Astrocyte (in vitro differentiated cells and primary cell): ENCODE measurements around the gene PRRC2C. TPM values are rescaled to one million over a fixed set of nuclear protein-coding genes. Genes with fewer than 3 reads are reported as not detected.

ENCODE experiments used
- DNase-seq: peaks from one replicate; pipeline ENCODE4 v3.0.0-alpha.2; 2010; ENCODE audit warnings: low read depth
- FAIRE-seq: peaks from 2 replicates; lab custom pipeline; 2011; peaks lifted over from hg19 to GRCh38; lab: Jason Lieb, UNC
- H2AFZ ChIP-seq: 2 replicates; pipeline ENCODE4 v1.6.0; 2012; ENCODE audit warnings: low read depth, low read length, inconsistent platforms
- H3K27ac ChIP-seq: 2 replicates; pipeline ENCODE4 v1.5.1; 2011; ENCODE audit warnings: low read depth, low read length, inconsistent platforms
- H3K27me3 ChIP-seq: 2 replicates; pipeline ENCODE4 v1.6.0; 2011; ENCODE audit warnings: low read length, inconsistent platforms; ENCODE audit not compliant: insufficient read depth
- H3K36me3 ChIP-seq: 2 replicates; pipeline ENCODE4 v1.5.1; 2011; ENCODE audit warnings: low read length, inconsistent platforms; ENCODE audit not compliant: insufficient read depth
- H3K4me1 ChIP-seq: 2 replicates; pipeline ENCODE4 v1.5.1; 2011; ENCODE audit warnings: low read length, inconsistent platforms; ENCODE audit not compliant: insufficient read depth
- H3K4me2 ChIP-seq: 2 replicates; pipeline ENCODE4 v1.6.0; 2012; ENCODE audit warnings: low read length, inconsistent platforms
- H3K4me3 ChIP-seq: 2 replicates; pipeline ENCODE4 v1.5.1; 2011; ENCODE audit warnings: low read depth, mild to moderate bottlenecking, low read length, inconsistent platforms; ENCODE audit not compliant: insufficient read depth
- H3K79me2 ChIP-seq: 2 replicates; pipeline ENCODE4 v1.6.0; 2012; ENCODE audit warnings: mild to moderate bottlenecking, low read length, inconsistent platforms; ENCODE audit not compliant: insufficient read depth
- H3K9ac ChIP-seq: 2 replicates; pipeline ENCODE4 v1.6.0; 2012; ENCODE audit warnings: mild to moderate bottlenecking, low read length, inconsistent platforms
- H3K9me3 ChIP-seq: 2 replicates; pipeline ENCODE4 v1.5.1; 2012; ENCODE audit warnings: low read depth, mild to moderate bottlenecking, low read length, inconsistent platforms; ENCODE audit not compliant: insufficient read depth
- H4K20me1 ChIP-seq: 2 replicates; pipeline ENCODE4 v1.6.0; 2012; ENCODE audit warnings: low read length, inconsistent platforms; ENCODE audit not compliant: insufficient read depth
- H3K27ac Mint-ChIP-seq: one replicate; pipeline ENCODE4 v1.8.0; 2021; ENCODE audit warnings: mild to moderate bottlenecking, mixed read lengths; ENCODE audit not compliant: unreplicated experiment
- H3K27me3 Mint-ChIP-seq: one replicate; pipeline ENCODE4 v1.8.0; 2021; ENCODE audit warnings: low read depth, mixed read lengths; ENCODE audit not compliant: unreplicated experiment
- H3K36me3 Mint-ChIP-seq: one replicate; pipeline ENCODE4 v1.8.0; 2021; ENCODE audit warnings: low read depth, mixed read lengths; ENCODE audit not compliant: unreplicated experiment
- H3K4me1 Mint-ChIP-seq: one replicate; pipeline ENCODE4 v1.8.0; 2021; ENCODE audit warnings: low read depth, mixed read lengths; ENCODE audit not compliant: unreplicated experiment
- H3K4me3 Mint-ChIP-seq: one replicate; pipeline ENCODE4 v1.8.0; 2021; ENCODE audit warnings: mild to moderate bottlenecking, moderate library complexity, mixed read lengths; ENCODE audit not compliant: unreplicated experiment
- H3K9me3 Mint-ChIP-seq: one replicate; pipeline ENCODE4 v1.8.0; 2021; ENCODE audit warnings: mild to moderate bottlenecking, mixed read lengths; ENCODE audit not compliant: unreplicated experiment
- EZH2 ChIP-seq: IDR thresholded peaks from 2 replicates; pipeline ENCODE4 v1.6.1; 2012; ENCODE audit warnings: mild to moderate bottlenecking, low read length, inconsistent platforms; ENCODE audit not compliant: insufficient read depth
- total RNA-seq: library from RNA; stranded (reverse); gene quantifications from 2 replicates; pipeline ENCODE4 v1.2.1, GENCODE V29; 2021
- TF ChIP-seq, protein P1 (sequence below): IDR thresholded peaks from 2 replicates; pipeline ENCODE4 v1.5.1; 2011; ENCODE audit warnings: low read depth, mild to moderate bottlenecking, inconsistent platforms, low read length, moderate library complexity; ENCODE audit not compliant: insufficient read depth

Gene PRRC2C
- total RNA-seq, 1 donor from 2014 or later: 196 TPM

DNA sequence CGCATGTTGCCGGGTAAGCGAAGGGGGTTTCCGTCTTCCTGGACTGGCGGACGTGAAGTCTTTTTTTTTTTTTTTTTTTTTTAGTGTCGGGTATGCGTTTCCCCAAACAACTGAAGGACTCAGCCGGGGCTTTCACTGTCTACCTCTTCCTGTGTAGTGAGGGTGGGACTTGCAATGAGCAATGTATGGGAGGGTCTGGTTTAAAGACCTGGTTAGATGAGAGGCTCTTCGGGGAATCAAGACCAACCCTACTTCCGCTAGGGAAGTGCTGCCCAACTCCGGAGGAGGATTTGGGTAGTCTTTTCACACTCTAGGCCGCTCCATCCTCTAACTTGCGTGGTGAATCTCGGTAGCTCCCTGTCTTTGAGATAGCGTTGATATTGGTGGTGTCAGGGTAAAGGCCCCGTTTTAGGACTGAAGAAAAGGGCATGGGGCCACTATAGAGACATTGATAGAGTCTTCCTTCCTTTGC lies 754 bp downstream of the PRRC2C start:
- DNase-seq (peak; percentile 79), FAIRE-seq (no peak)
- peaks cover 52% of the 10 kb centered on the region for H4K20me1 ChIP-seq
- peak overlapping the region; percentile 99 for H3K27ac ChIP-seq
- peaks cover under 1% of the 10 kb centered on the region for H3K36me3 ChIP-seq
- peaks cover 13% of the 10 kb centered on the region for H3K4me1 ChIP-seq
- Mint-ChIP-seq H3K9me3 (no peaks in the 10 kb centered on the region), H3K36me3 (peaks cover 2% of the 10 kb centered on the region), H3K4me1 (peaks cover 18% of the 10 kb centered on the region), H3K27me3 (no peaks in the 10 kb centered on the region), H3K4me3 (peak overlapping the region; percentile 97), H3K27ac (peak overlapping the region; percentile 99)
- H3K27me3 ChIP-seq: no peaks in the 10 kb centered on the region
- TF ChIP-seq EZH2: no peak
- TF ChIP-seq, protein P1, sequence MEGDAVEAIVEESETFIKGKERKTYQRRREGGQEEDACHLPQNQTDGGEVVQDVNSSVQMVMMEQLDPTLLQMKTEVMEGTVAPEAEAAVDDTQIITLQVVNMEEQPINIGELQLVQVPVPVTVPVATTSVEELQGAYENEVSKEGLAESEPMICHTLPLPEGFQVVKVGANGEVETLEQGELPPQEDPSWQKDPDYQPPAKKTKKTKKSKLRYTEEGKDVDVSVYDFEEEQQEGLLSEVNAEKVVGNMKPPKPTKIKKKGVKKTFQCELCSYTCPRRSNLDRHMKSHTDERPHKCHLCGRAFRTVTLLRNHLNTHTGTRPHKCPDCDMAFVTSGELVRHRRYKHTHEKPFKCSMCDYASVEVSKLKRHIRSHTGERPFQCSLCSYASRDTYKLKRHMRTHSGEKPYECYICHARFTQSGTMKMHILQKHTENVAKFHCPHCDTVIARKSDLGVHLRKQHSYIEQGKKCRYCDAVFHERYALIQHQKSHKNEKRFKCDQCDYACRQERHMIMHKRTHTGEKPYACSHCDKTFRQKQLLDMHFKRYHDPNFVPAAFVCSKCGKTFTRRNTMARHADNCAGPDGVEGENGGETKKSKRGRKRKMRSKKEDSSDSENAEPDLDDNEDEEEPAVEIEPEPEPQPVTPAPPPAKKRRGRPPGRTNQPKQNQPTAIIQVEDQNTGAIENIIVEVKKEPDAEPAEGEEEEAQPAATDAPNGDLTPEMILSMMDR: no peak
- H2AFZ ChIP-seq: peak overlapping the region; percentile 61
- peak overlapping the region; percentile 93 for H3K4me3 ChIP-seq
- H3K79me2 ChIP-seq: peaks cover 57% of the 10 kb centered on the region
- H3K9me3 ChIP-seq: no peaks in the 10 kb centered on the region
- H3K9ac ChIP-seq: peak overlapping the region; percentile 99
- H3K4me2 ChIP-seq: peak overlapping the region; percentile 88

DNA sequence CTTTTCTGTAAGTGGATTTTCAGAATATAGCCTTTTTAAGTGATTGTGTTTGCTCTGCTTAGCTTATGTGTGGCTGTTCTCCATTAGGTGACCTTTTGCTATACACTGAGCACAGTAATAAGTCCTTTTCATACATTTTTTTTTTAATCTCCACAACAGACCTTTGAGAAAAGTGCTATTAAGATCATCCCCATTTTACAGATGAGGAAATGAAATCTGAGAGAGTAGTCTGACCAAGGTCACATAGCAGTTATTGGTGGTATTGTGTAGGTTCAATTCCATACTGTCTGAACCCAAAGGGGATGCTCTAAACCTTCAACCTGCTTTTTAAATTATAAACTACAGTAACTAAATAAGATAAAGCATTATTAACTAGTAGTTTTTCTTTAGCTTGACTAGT lies 1.7 kb downstream of the PRRC2C start:
- Mint-ChIP-seq H3K4me1 (peaks cover 18% of the 10 kb centered on the region), H3K27me3 (no peaks in the 10 kb centered on the region), H3K9me3 (no peaks in the 10 kb centered on the region), H3K36me3 (peaks cover 2% of the 10 kb centered on the region), H3K27ac (no peak overlapping the region), H3K4me3 (peak overlapping the region; percentile 97)
- no peaks in the 10 kb centered on the region for H3K9me3 ChIP-seq
- no peaks in the 10 kb centered on the region for H3K27me3 ChIP-seq
- FAIRE-seq: no peak
- H2AFZ ChIP-seq: no peak overlapping the region
- peak overlapping the region; percentile 88 for H3K4me2 ChIP-seq
- H3K36me3 ChIP-seq: peaks cover 3% of the 10 kb centered on the region
- H3K4me3 ChIP-seq: peak overlapping the region; percentile 93
- no peak for DNase-seq
- peaks cover 67% of the 10 kb centered on the region for H3K79me2 ChIP-seq
- peak overlapping the region; percentile 99 for H3K9ac ChIP-seq
- peaks cover 61% of the 10 kb centered on the region for H4K20me1 ChIP-seq
- TF ChIP-seq, protein P1: no peak
- peaks cover 13% of the 10 kb centered on the region for H3K4me1 ChIP-seq
- peak overlapping the region; percentile 99 for H3K27ac ChIP-seq

DNA sequence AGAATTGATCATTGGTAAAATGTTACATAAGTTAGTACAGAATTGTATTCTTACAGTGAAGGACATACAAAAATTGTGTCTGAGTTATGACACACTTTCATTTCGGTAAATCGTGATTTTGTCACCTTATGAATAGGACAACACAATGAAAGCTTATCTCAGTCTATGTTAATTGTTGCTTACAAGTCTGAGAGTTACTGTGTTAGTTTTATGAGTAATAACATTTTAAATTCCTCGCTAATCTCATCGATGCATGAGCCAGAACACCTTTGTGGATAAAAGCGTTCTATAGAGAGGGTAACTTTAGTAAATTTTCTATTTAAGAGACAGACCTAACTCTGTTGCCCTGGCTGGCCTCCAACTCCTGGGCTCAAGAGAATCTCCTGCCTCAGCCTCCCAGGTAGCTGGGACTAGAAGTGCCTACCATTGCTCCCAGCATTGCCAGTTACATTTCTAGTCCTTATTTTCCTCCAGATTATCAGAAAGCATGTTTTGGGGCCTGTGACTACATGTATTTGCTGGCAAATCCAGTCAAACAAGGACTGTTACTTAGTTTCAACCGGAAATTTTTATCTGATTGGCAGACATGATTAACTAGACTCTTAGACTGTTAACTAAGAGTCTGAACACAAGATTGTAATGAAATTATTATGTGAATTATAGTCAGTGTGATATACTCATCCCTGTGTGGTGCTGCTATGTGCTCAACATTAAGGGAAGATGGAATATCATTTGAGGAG lies 3.0 kb downstream of the PRRC2C start:
- Histone ChIP-seq H3K4me3 (peak overlapping the region; percentile 22), H3K9me3 (no peaks in the 10 kb centered on the region), H3K4me1 (peaks cover 13% of the 10 kb centered on the region), H3K4me2 (peak overlapping the region; percentile 88), H3K36me3 (peaks cover 3% of the 10 kb centered on the region), H3K9ac (no peak overlapping the region), H3K27me3 (no peaks in the 10 kb centered on the region), H3K79me2 (peaks cover 80% of the 10 kb centered on the region), H3K27ac (peak overlapping the region; percentile 3), H4K20me1 (peaks cover 70% of the 10 kb centered on the region), H2AFZ (no peak overlapping the region)
- TF ChIP-seq, protein P1: no peak
- no peak for TF ChIP-seq EZH2
- H3K27ac Mint-ChIP-seq: no peak overlapping the region
- no peaks in the 10 kb centered on the region for H3K27me3 Mint-ChIP-seq
- no peaks in the 10 kb centered on the region for H3K9me3 Mint-ChIP-seq
- H3K4me3 Mint-ChIP-seq: peak overlapping the region; percentile 97
- FAIRE-seq (no peak), DNase-seq (no peak)
- peaks cover 2% of the 10 kb centered on the region for H3K36me3 Mint-ChIP-seq
- H3K4me1 Mint-ChIP-seq: peaks cover 20% of the 10 kb centered on the region
